ENCODE measurements around the gene ARL15.

ARL15 gene

DNA sequence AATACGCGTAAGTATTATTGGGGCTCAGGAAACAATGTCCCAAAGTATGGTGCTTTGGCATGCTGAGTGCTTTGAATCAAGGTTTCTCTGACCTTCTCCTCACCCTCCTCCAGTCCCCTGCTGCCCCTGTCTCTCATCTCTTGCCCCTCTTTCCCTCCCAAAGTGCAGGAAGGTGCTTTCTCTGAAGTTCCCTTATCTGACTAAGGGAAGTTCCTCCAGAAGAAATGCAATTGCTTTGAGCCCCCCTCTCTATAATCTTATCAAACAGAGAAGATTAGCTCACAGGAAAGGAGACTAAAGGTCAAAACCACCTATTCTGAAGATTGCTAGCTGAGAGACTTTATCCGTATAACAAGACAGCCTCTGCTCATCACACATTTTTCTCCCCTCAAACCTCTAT lies 288.1 kb downstream of the ARL15 start:
- DNase-seq (ENCODE audit: low read depth) = no peak

DNA sequence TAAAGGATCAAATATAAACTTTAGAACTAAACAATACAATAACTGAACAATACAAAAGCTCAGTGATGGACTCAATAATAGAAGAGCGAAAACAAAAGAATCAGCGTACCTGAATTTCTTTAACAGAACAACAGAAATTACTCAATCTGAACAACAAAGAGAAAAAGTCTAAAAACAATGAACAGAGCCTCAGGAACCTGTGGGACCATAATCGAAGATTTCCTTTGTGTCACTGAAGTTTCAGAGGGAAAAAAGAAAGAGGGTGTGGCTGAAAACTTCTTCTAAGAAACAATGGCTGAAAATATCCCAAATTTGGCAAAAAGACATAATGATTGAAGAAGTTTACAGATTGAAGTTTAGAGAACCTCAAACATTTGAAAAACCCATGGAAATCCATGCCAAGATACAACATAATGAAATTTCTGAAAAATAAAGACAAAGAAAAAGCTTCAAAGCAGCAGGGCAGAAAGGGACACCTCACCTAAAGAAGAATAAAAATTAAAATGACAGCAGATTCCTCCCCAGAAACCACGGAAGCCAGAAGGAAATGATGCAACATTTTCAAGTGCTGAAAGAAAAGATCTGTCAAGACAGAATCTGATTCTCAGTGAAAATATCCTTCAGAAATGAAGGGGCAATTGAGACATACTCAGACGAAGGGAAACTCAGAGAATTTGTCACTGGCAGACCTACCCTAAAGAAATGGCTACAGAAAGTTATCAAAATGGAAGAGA lies 288.8 kb downstream of the ARL15 start:
- DNase-seq (ENCODE audit: low read depth) = no peak

DNA sequence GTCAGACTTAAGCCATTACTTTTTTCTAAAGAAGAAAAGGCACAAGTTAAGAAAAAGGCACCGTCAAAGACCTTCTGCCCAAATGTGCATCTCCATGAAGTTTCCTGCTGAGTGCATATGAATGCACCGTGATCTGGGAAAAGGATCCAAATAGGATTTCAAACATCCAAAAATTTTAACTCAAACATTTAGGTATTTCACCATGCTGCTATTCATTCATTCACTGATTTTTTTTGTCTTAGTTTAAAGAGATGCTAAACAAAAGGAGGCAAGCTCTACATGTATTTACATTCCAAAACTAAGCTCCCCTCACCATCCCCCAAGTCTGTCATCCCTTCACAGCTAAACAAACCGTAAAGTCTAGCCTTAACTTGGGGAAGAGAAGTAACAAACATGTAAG lies 291.9 kb downstream of the ARL15 start:
- DNase-seq (ENCODE audit: low read depth) = no peak

DNA sequence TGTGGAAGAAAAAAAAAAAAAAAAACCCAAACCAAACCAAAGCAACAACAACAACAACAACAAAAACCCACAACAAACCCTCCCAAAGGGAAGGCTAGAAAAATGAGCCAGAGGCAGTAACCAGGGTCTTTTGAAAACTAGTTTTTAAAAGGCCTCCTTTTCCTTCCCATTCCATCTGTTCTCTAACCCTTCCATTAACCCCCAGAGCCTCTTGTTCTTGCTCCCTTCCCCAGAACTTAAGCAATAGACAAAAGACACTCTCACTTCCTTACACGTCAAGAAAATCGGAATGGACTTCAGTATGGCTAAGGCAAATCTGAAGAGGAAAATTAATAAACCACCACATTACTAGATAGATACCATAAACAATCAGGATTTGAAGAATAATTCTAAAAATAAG lies 292.8 kb downstream of the ARL15 start:
- no peak for DNase-seq (ENCODE audit: low read depth)

DNA sequence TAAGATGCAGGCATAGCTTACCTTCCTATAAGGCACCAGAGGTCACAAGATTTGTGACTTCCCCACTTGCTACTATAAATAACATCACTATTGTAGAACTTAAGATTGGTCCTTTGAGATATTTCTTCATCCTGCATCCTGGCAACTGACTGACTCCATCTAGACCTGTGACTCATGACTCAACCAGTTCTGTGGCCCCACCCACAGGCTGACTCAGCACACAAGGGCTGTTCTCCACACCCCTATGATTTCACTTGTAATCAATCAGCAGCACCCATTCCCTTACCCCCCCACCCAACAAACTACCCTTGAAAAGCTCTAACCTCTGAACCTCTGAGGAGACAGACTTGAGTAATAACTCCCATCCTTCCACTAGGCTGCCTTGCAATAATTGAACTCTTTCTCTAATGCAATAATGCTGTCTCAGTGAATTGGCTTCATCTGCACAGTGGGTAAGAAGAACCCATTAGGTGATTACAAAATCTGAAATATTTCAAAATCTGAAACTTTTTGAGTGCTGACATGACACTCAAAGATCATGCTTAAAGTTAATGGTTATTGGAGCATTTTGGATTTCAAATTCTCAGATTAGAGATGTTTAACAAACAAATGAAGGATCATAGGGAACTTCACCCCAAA lies 296.7 kb downstream of the ARL15 start:
- no peak for DNase-seq (ENCODE audit: low read depth)

DNA sequence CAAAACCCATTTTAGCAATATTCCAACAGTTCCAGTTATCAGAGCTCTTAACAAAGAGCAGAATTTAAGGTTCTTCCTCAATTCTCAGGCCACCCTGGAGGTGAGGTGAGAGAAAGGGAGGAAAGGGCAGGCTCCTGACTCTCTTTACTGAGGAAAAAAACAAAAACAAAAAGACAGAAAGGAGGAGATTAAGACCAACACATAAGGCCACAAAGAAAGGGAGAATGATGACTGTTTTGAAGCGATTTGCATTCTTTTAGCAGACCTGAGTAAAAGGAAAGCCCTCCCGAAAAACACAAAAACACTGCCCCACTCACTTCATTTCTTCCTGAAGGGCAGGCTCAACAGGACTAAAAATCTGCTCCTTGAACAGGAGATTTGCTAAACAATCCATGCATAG lies 300.5 kb downstream of the ARL15 start:
- no peak for DNase-seq (ENCODE audit: low read depth)

DNA sequence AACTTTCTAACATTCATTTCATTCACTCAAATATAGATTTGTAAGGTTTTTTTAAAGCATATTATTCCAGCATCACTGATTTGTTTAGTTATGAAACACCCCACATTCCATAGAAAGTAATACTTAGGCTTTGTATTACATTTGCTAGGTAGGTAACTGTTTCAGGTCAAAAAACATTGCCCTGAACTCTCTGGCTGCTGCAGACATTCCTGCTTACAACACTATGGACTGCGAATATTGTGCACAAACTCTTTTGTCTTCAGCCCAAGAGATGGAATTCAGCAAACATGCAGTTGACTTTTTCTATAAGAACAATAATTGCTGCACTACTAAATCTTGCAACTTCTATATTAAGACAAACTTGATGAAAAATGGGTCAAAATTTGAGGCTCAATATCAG lies 301.0 kb downstream of the ARL15 start:
- no peak for DNase-seq (ENCODE audit: low read depth)

DNA sequence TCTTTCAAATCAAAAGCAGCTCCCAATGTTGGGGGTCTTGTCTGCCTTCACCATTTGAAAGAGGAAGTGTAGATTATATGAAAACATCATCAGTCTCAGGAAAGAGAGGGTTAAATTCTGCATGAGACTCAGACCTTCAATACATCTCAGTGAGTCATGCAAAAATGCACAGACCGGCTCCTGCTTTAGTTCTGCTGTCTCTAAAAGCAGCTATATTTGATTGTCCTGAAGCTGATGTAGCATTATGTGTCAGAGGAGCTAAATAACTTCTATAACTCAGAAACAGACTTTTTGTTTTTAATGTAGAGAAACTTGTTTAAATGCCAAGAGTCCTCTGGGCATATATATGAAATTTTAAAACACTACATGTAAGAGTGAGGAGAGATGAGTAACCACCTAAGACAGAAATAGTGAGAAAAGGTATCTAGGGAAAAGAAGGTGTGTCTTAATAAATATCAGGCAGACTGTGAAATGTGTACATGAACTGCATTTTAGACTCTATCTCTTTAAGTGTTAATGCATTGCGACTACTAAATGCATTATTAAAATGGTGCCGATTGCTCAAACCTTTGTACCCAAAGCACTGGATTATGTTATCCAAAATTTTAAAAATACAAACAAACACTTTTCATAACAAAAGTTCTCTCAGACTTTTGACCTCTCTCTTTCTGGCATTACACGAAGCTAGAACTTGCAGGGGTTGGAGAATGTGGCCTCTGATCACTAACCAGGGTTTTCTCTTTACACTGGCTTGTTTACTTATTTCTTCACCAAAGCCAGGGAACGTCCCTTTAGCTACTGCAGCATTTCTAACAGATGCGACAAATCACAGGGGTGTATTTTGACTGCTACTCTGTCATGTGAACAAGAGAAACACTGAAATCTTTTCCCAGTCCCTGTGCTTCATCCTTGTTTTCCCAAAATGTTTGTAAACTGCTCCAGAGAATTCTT lies 302.3 kb downstream of the ARL15 start:
- no peak for DNase-seq (ENCODE audit: low read depth)

DNA sequence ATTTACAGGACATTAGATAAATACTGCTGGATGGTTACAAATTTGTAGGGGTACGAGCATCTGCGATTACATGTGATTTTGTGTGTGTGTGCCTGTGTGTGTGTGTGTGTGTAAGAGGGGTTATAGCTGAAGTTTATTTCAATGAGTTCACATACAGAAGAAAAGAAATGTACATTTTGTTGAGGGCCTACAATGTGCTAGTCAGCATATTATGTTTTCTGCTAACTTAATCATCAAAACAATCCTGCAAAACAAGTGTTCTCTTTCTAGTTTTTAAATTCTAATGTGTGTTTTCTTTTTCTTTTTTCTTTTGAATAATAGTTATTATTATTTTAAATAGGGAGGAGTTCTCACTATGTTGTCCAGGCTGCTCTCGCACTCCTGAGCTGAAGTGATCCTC lies 305.7 kb downstream of the ARL15 start:
- no peak for DNase-seq (ENCODE audit: low read depth)

DNA sequence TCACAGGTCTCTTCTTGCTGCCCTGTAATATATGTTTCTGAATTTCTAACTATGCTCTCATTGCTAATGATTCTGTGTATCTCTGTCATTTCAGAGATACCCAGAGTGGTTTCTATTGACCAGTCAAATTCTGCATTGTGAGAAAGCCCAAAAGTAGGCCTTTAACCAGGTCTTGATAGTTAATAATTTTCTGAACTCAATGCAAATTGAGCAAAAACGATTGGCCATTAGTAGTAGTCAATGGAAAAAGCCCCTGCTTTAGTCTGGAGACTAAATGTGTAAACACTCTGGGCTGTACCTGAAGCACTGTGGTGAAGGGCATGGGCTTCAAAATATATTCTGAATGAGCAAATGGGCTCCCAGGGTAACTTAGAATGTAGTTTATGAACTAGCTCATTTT lies 307.6 kb downstream of the ARL15 start:
- DNase-seq (ENCODE audit: low read depth) = no peak

DNA sequence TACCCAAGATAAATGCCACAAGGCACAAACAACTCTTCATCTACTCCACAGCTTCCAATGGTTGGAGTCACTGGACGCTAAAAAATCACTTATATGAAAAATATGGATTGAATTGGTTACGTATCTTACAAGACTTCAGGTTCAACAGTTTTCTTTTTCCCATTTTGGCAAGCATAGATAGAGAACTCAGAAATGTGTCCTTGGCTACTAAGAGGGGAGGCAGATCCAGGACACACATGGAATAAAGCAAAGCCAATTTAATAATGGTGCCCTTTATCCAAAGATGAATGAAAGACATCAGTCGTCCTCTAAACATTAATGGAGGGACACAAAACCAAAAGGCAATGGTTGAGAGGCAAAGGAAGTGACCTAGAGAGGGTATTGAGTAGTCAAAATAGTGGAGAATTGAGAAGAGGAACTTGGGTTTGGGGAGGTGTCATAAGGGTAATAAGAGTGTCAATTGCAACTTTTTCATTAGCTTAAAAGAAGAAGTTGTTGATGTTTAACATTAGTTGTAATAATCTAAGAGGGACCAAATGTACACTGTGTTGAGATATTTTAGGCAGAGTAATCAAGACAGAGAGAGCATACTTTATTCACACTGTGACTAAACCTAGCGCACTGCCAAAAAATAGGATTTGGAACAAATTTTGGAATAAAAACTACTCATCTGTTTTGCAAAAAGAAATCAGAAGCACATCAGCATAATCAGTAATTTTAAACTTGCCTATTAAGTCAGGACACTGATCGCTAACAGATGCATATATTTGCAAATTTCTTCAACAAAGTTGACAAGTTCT lies 308.2 kb downstream of the ARL15 start:
- no peak for DNase-seq (ENCODE audit: low read depth)

DNA sequence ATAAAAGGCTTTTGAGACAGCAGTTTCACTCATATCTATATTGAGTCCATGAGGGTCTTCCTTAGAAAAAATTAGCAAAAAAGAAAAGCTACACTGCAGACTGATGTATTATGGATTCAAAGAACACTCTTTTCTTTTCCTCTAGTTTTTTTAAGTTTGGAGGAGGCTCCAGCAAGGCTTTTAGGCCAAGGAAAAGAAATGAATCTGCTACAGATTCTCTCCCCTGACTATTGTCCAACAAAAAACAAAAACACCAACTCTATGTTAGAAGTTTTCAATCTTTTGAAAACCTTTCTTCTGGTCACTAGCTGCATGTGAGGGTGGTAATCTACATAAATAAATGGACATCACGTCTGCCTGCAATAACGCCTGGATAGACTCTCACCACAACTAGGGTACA lies 310.4 kb downstream of the ARL15 start:
- DNase-seq (ENCODE audit: low read depth) = no peak

DNA sequence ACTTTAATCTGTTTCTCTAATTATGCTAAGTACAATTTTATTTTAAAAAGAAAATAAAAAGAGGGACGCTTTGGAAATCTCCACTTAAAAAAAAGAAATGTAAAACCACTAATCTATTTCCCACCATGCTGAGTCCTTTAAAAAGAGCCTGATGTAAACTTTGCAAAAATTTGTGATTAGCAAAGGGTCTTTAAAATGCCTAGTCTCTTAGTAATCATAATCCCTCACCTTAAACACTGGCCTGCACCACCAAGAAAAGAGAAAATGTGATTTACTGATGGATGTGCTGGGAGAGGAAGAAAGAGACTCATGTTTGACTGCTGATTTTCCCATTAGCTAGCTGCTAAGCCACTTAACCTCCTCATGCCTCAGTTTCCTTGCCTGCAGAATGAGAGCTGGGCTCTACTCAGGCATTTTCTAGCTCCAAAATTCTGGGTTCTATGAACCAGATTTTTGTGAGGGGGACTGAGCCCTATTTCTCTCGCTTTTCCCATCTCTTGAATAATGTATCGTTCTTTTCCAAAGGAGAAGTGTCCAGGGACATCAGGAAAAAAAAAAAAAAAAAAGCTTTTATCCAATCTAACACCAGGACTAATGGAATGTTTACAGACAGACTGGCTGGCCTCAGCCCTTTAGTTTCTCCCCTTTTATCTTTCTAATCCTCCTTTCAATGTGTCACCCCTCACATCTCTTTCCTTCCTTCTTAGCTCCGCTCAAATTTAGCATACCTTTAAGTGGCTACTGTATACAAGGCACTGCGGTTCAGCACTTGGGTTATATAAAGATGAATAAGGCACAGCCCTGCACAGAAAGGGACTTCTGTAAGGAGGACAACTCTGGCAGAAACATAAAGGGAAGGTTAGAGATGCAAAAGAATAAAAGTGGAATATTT lies 312.4 kb downstream of the ARL15 start:
- no peak for DNase-seq (ENCODE audit: low read depth)

DNA sequence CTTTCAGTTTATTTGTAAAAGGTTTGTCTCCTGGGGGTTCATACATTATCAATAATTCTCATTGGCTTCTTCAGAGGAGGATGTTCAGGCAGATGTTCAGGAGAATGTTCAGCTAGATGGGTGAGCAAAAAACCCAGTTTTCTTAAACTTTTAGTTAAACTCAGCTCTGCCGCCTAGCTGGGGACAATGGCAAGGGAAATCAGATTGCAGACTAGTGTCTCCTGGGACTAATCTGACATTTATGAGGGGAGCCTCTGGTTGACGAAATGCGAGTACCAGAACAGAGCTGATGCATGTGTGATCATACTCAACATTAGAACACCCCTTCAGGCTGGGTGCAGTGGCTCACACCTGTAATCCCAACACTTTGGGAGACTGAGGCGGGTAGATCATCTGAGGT lies 314.4 kb downstream of the ARL15 start:
- DNase-seq (ENCODE audit: low read depth) = no peak

DNA sequence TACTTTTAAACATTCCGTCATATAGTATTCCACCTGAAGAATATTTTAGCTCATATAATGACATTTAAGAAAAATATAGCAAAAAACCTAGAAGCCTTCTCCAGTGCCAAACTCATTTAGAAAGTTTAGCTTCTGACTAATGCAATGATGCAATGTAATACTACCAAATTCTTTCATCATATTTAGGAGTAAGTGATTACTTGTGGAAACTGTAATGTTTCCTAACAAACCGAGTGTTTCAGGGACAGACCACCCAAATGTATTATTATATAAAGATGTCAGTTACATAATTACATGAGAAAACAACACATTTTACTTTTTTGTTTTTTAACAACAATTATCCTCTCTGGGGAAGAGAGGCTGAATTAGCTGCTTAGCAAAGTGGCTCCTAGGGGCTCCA lies 316.2 kb downstream of the ARL15 start:
- no peak for DNase-seq (ENCODE audit: low read depth)

DNA sequence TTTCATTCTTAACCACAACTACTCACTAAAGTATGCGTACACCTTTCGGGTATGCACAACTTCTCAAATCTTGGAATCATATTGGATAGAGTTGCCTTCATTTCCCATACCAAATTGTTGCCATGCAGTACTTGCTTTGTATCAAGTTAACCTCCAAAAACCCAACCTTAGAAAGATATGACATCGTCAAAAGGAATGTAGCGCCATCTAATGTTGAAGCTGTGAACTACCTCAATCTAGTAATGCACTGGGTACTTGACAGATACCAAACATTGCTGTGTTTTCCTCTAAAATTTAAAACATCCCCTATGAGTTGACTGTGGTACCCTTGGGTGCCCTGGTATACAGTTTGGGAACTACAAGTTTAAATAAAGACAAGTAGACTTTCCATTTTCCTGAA lies 318.4 kb downstream of the ARL15 start:
- no peak for DNase-seq (ENCODE audit: low read depth)

DNA sequence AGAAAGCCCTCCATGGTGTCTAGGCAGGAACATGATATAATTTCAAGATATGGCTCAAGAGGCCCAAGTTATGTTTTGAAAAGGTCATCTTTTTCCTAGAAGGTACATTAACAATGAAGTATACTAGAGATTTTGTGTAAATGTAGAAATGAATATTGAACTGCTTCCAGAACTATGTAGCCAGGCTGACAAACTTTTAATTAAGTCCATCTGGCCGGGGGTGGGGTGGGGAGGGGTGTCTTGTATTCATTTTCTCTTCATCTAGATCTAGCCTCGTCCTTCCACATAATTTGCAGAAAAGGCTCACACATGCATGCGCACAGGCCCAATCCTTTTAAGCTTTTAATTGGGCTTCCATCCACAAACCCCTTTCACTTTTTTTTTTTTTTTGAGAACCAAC lies 323.3 kb downstream of the ARL15 start:
- DNase-seq (ENCODE audit: low read depth) = no peak

DNA sequence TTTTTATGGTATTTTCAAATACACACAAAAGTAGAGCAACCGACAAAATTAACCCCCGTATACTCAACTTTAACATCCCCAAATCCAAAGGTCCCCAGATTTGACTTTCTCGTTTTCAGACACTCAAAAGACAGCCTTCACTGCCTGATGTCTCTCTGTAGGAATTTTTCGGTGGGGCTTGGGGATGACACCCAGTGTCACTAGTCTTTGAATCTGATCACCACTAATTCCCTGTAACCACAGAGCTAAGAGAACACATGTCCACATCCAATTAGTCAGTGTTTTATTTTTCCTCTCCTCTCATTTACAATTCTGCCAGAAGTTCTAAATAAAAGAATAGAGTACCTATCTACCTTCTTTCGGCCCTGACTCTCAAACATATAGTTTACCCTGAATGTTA lies 324.6 kb downstream of the ARL15 start:
- no peak for DNase-seq (ENCODE audit: low read depth)

DNA sequence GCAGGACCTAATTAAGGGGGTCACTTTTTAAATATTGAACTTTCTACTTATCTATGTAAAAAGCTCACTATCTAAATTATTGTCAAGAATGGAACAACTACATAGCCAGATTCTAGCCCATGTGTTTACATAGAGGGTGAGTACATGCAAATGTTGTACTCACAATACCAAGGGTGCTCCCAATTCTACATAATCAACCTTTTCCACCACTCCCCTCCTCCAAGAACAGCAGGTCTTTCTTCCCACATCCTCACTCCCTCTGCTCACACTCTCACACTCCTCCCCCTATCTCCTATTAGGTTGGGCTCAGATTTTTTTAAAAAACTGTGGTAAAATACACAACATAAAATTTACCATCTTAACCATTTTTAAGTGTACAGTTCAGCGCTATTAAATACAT lies 325.4 kb downstream of the ARL15 start:
- DNase-seq (ENCODE audit: low read depth) = no peak

DNA sequence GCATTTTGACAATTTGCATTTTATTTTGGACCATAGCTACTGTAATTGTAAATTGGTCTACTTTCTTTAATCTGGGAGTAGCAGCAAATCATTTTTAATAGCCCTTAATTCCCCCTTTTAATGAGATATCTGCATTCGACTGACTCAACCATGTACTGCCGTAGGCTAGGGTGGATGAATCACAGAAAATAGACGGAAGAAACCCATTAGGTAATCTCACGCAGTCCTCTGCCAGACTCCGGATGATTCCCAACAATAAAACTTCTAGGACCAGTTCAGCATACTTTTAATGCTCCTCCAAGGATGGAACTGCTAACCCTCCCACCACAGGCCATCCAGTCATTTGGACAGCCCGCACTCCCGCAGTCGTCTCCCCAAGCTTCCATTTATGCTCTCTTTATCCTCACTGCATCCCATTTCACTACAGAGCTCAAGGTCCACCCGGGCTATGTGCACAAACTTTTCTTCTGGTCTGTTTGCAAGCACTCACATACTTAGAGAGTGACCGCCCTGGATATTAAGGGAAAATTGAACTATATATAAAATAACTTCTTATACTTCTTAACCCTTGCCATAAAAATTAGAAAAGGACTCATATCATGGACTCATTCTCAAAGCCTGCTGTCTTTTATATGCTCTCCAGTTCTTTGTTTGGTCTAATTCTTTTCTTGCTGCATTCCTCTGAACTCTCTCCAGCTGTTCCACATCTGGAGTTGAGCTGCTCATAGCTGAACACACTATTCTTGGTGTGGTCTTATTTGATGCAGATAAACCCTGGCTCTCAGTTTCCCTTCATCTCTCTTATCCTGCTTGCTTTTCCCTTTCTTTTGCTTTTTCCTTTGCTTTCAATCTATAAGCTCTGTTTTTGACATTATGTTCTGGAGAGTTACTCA lies 326.6 kb downstream of the ARL15 start:
- DNase-seq (ENCODE audit: low read depth) = no peak

Measured in stimulated activated CD8-positive, alpha-beta memory T cell treated with anti-CD3 and anti-CD28 coated beads, Interleukin-15, amount 100 ng/mL, for 24 hours (primary cell).